H1 (cell line): ENCODE results near the gene TMEM178B. TPM values are rescaled to one million over a fixed set of nuclear protein-coding genes. Genes with fewer than 3 reads are reported as not detected.

Experiments used
- CTCF ChIA-PET: fragments of 300-600 bp; sonication (Branson Sonifier 250); formaldehyde crosslinking; loops from one replicate; lab custom pipeline; 2021; ENCODE audit not compliant: partially characterized antibody; lab: Charles Lee
- POLR2A ChIA-PET: fragments of 300-600 bp; sonication (Branson Sonifier 250); formaldehyde crosslinking; loops from one replicate; lab custom pipeline; 2021; ENCODE audit warnings: inconsistent platforms; ENCODE audit not compliant: partially characterized antibody; lab: Charles Lee
- DNase-seq, 2 experiments: peaks; one replicate each; pipeline versions ENCODE4 v3.0.0 to v3.0.0-alpha.2; 2010 to 2022; ENCODE audit warnings: low spot score in 2 of 2, low read depth in 1 of 2, mixed read lengths in 1 of 2
- FAIRE-seq: peaks from 2 replicates; lab custom pipeline; 2011; peaks lifted over from hg19 to GRCh38; lab: Jason Lieb, UNC
- H2AFZ ChIP-seq: 2 replicates; pipeline ENCODE4 v1.8.1; 2012; ENCODE audit warnings: low read length, inconsistent platforms
- H2AK5ac ChIP-seq: 2 replicates; pipeline ENCODE4 v1.6.1; 2013; ENCODE audit warnings: low read depth, low read length
- H2BK120ac ChIP-seq: replicated peaks from 2 replicates; pipeline ENCODE3; 2013; ENCODE audit warnings: low read depth, low read length, inconsistent platforms
- H2BK12ac ChIP-seq: 2 replicates; pipeline ENCODE4 v1.6.1; 2013; ENCODE audit warnings: low read depth, low read length
- H2BK15ac ChIP-seq: 2 replicates; pipeline ENCODE4 v1.6.1; 2013; ENCODE audit warnings: low read length
- H2BK20ac ChIP-seq: 2 replicates; pipeline ENCODE4 v1.6.1; 2013; ENCODE audit warnings: low read length
- H2BK5ac ChIP-seq: 2 replicates; pipeline ENCODE4 v1.6.1; 2013; ENCODE audit warnings: low read depth, low read length
- H3K14ac ChIP-seq: 2 replicates; pipeline ENCODE4 v1.6.1; 2013; ENCODE audit warnings: inconsistent platforms; ENCODE audit not compliant: insufficient read length
- H3K18ac ChIP-seq: 2 replicates; pipeline ENCODE4 v1.6.1; 2013; ENCODE audit warnings: low read length; ENCODE audit errors: extremely low read depth
- H3K23ac ChIP-seq: 2 replicates; pipeline ENCODE4 v1.6.1; 2013; ENCODE audit warnings: inconsistent platforms; ENCODE audit not compliant: insufficient read length
- H3K23me2 ChIP-seq: 2 replicates; pipeline ENCODE4 v1.6.1; 2013; ENCODE audit warnings: low read depth, low read length
- H3K27ac ChIP-seq: 2 replicates; pipeline ENCODE4 v1.6.1; 2011; ENCODE audit warnings: low read depth, low read length, inconsistent platforms
- H3K27me3 ChIP-seq, 4 experiments: replicated peaks in 1 of 4; 1 replicate in 1 of 4; 2 replicates in 3 of 4; pipeline versions ENCODE4 v1.6.1 to v1.8.1; 2011 to 2013; ENCODE audit warnings: low read length in 3 of 4, mild to moderate bottlenecking in 3 of 4, inconsistent platforms in 2 of 4, mixed read lengths in 2 of 4, moderate library complexity in 1 of 4; ENCODE audit not compliant: control insufficient read depth in 3 of 4, insufficient read depth in 3 of 4; ENCODE audit errors: extremely low read depth in 1 of 4
- H3K36me3 ChIP-seq, 4 experiments: 2 replicates each; pipeline versions ENCODE4 v1.6.1 to v1.8.1; 2011 to 2013; ENCODE audit warnings: mild to moderate bottlenecking in 4 of 4, low read length in 3 of 4, moderate library complexity in 2 of 4, control low read depth in 1 of 4, inconsistent platforms in 1 of 4; ENCODE audit not compliant: insufficient read depth in 4 of 4, control insufficient read depth in 2 of 4
- H3K4ac ChIP-seq: replicated peaks from 2 replicates; pipeline ENCODE3; 2013; ENCODE audit warnings: low read length, low read depth, mixed read lengths, inconsistent platforms; ENCODE audit not compliant: insufficient read length
- H3K4me1 ChIP-seq, 4 experiments: replicated peaks in 1 of 4; 1 replicate in 1 of 4; 2 replicates in 3 of 4; pipeline versions ENCODE4 v1.6.1 to v1.8.1; 2011 to 2013; ENCODE audit warnings: low read length in 3 of 4, inconsistent platforms in 2 of 4, mixed read lengths in 1 of 4; ENCODE audit not compliant: insufficient read depth in 4 of 4, control insufficient read depth in 3 of 4
- H3K4me2 ChIP-seq, 2 experiments: 2 replicates each; pipeline versions ENCODE4 v1.6.1 to v1.8.1; 2011 to 2013; ENCODE audit warnings: low read depth in 2 of 2, low read length in 2 of 2, control low read depth in 1 of 2, inconsistent platforms in 1 of 2, mild to moderate bottlenecking in 1 of 2; ENCODE audit not compliant: insufficient read depth in 1 of 2
- H3K4me3 ChIP-seq, 4 experiments: fragments of 200-600, 300-600 bp in 1 of 4; sonication (generic), shearing (Covaris generic), sonication (Bioruptor Twin) in 1 of 4; 2 replicates each; pipeline versions ENCODE4 v1.5.1 to v1.8.1; 2011 to 2016; ENCODE audit warnings: low read length in 4 of 4, low read depth in 3 of 4, control low read depth in 2 of 4, inconsistent platforms in 2 of 4, mild to moderate bottlenecking in 2 of 4, mixed read lengths in 1 of 4, moderate library complexity in 1 of 4; ENCODE audit not compliant: insufficient read depth in 2 of 4; ENCODE audit errors: extremely low read depth in 1 of 4
- H3K56ac ChIP-seq: replicated peaks from 2 replicates; pipeline ENCODE3; 2013; ENCODE audit warnings: low read depth, mild to moderate bottlenecking, mixed read lengths, low read length, inconsistent platforms; ENCODE audit not compliant: insufficient read length
- H3K79me1 ChIP-seq: 2 replicates; pipeline ENCODE4 v1.6.1; 2013; ENCODE audit warnings: low read depth, low read length, control low read depth
- H3K79me2 ChIP-seq, 2 experiments: 2 replicates each; pipeline versions ENCODE4 v1.6.1 to v1.8.1; 2012 to 2013; ENCODE audit warnings: low read length in 2 of 2, mild to moderate bottlenecking in 2 of 2, inconsistent platforms in 1 of 2; ENCODE audit not compliant: insufficient read depth in 2 of 2, control insufficient read depth in 1 of 2
- H3K9ac ChIP-seq, 4 experiments: replicated peaks in 1 of 4; 1 replicate in 1 of 4; 2 replicates in 3 of 4; pipeline versions ENCODE4 v1.6.1 to v1.8.1; 2011 to 2013; ENCODE audit warnings: low read depth in 3 of 4, low read length in 3 of 4, control low read depth in 2 of 4, mild to moderate bottlenecking in 2 of 4, moderate library complexity in 2 of 4, inconsistent platforms in 1 of 4; ENCODE audit errors: extremely low read depth in 1 of 4
- H3K9me3 ChIP-seq, 2 experiments: 2 replicates each; pipeline versions ENCODE4 v1.6.1 to v1.8.1; 2012 to 2013; ENCODE audit warnings: mild to moderate bottlenecking in 2 of 2, moderate library complexity in 2 of 2, control low read depth in 1 of 2, inconsistent platforms in 1 of 2, low read depth in 1 of 2, low read length in 1 of 2, mixed read lengths in 1 of 2; ENCODE audit not compliant: insufficient read depth in 2 of 2
- H4K20me1 ChIP-seq, 2 experiments: replicated peaks in 1 of 2; 2 replicates each; pipeline versions ENCODE3 to v1.8.1; 2011 to 2013; ENCODE audit warnings: inconsistent platforms in 2 of 2, low read length in 2 of 2, mild to moderate bottlenecking in 1 of 2; ENCODE audit not compliant: insufficient read depth in 2 of 2, control insufficient read depth in 1 of 2
- H4K5ac ChIP-seq: 2 replicates; pipeline ENCODE4 v1.6.1; 2013; ENCODE audit warnings: low read length, low read depth, mixed read lengths, inconsistent platforms; ENCODE audit not compliant: insufficient read length
- H4K8ac ChIP-seq: 2 replicates; pipeline ENCODE4 v1.8.0; 2013; ENCODE audit warnings: mild to moderate bottlenecking, moderate library complexity, low read length, inconsistent platforms; ENCODE audit not compliant: insufficient read depth; ENCODE audit errors: extremely low read depth
- H4K91ac ChIP-seq: replicated peaks from 2 replicates; pipeline ENCODE3; 2013; ENCODE audit warnings: low read length, mixed read lengths, inconsistent platforms; ENCODE audit not compliant: insufficient read length
- ATF2 ChIP-seq: IDR thresholded peaks from 2 replicates; pipeline ENCODE4 v1.6.1; 2012; ENCODE audit warnings: low read length, inconsistent platforms
- EGR1 ChIP-seq: IDR thresholded peaks from 2 replicates; pipeline ENCODE4 v1.6.1; 2011; ENCODE audit warnings: low read depth, low read length, borderline replicate concordance
- GABPA ChIP-seq: IDR thresholded peaks from 2 replicates; pipeline ENCODE4 v1.6.1; 2011; ENCODE audit warnings: mild to moderate bottlenecking, low read length, moderate library complexity, borderline replicate concordance; ENCODE audit not compliant: insufficient read depth
- KDM4A ChIP-seq: IDR thresholded peaks from one replicate; pipeline ENCODE4 v1.7.1; 2012; ENCODE audit warnings: low read depth, mild to moderate bottlenecking, moderate library complexity, low read length, inconsistent platforms; ENCODE audit not compliant: severe bottlenecking
- PHF8 ChIP-seq: fragments of 200-600 bp; sonication (generic); conservative IDR thresholded peaks from 2 replicates; pipeline ENCODE4 v1.7.1; 2012; ENCODE audit warnings: low read depth, mild to moderate bottlenecking, inconsistent platforms, low read length, moderate library complexity
- SIX5 ChIP-seq: IDR thresholded peaks from 2 replicates; pipeline ENCODE4 v1.6.1; 2011; ENCODE audit warnings: mild to moderate bottlenecking, low read depth, low read length
- SP2 ChIP-seq: IDR thresholded peaks from 2 replicates; pipeline ENCODE4 v1.6.1; 2012; ENCODE audit warnings: mild to moderate bottlenecking, low read length, inconsistent platforms
- WGBS, 2 experiments: shearing (Covaris generic) in 1 of 2; methylation state at CpG; one replicate each; pipeline versions ENCODE4 v1.1.6 to v1.1.7; 2013 to 2015; ENCODE audit warnings: low lambda C conversion rate in 2 of 2, mixed read lengths in 2 of 2, inconsistent platforms in 1 of 2, low coverage in 1 of 2, missing lambda C conversion rate in 1 of 2; ENCODE audit not compliant: insufficient replicate concordance in 2 of 2, insufficient coverage in 1 of 2, insufficient read length in 1 of 2; ENCODE audit errors: extremely low coverage in 1 of 2, missing lambda C conversion rate in 1 of 2; 5-methylcytosine and 5-hydroxymethylcytosine counted together
- polyA plus RNA-seq, 7 experiments: library from polyadenylated mRNA; depleted of rRNA in 3 of 7; stranded (reverse) in 5 of 7; unstranded in 2 of 7; fragments of >200 nt in 5 of 7; fragments of 200-250 nt in 2 of 7; gene quantifications; 1 replicate in 5 of 7; 2 replicates in 1 of 7; 4 replicates in 1 of 7; pipeline versions ENCODE4 v1.2.1 to v1.2.3, GENCODE V29; 2011 to 2013; ENCODE audit warnings: missing spikeins in 2 of 7, mixed read lengths in 2 of 7
- total RNA-seq: library from RNA; stranded (reverse); fragmentation: NEBNext Ultra II Directional; extraction: Animal tissue kit (Norgen Biotek cat#: 25700); gene quantifications from 2 replicates; pipeline ENCODE4 v1.2.1, GENCODE V29; 2021
- TF ChIP-seq, protein P1 (sequence below): IDR thresholded peaks from 2 replicates; pipeline ENCODE4 v1.6.1; 2012; ENCODE audit warnings: inconsistent platforms

The TMEM178B gene
- total and polyA plus RNA-seq, 2 of the 8 experiments (the other 6 are each of a cell fraction or from before 2014, with no cell fraction given), result 5.3 to 18.1 TPM

DNA sequence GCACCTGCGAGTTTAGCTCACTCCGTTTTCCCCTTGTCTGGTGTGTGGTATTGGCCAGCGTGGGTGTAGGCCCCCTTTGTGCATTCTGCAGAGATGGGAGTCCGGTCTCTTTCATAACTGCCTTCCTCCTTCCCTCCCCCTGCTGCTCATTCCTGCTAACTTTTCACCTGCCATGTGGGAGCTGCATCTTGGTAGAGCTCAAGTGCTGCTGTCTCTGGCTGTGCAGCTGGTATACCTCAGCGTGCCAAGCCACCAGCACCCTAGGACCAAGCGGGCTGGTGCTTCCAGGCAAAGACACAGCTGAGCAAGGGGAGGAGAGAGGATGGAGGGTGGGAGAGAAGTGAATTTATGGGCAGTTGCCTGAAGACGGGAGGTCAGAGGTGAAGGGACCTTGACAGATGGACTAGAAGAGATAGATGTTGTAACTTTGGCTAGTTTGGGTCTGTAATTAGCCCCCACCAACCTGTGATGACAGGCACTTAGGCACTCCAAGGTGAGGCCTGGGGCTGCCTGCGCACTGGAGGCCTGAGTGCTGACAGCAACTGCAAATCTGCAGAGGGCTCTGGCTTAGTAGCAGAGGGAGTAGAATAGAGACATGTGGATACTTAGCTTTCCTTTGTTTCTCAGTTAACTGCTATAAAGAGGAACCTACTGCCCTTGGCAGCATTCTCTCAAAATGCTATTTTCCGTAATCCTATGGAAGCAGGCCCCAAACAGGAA lies 328.6 kb downstream of the TMEM178B start:
- Histone ChIP-seq H3K4ac (no peak overlapping the region), H4K91ac (no peak overlapping the region), H3K23me2 (no peaks in the 10 kb centered on the region), H3K23ac (no peak overlapping the region), H4K5ac (no peak overlapping the region), H3K56ac (no peak overlapping the region), H3K4me1 (peaks cover 0 to 5% (median 0%) of the 10 kb centered on the region in 4 experiments; a peak in 1 of 7 replicates), H3K79me1 (no peaks in the 10 kb centered on the region; the same call in 1 of the 2 replicates), H2AFZ (no peak overlapping the region), H3K27ac (no peak overlapping the region), H3K18ac (no peak overlapping the region), H2AK5ac (no peak overlapping the region), H2BK12ac (no peak overlapping the region), H3K27me3 (no peaks in the 10 kb centered on the region; a peak in 1 of 7 replicates), H3K9me3 (no peaks in the 10 kb centered on the region), H4K8ac (no peak overlapping the region), H3K4me3 (no peak overlapping the region), H2BK15ac (peak overlapping the region; percentile 8; the same call in 1 of the 2 replicates), H2BK5ac (no peak overlapping the region), H4K20me1 (no peaks in the 10 kb centered on the region), H2BK120ac (no peak overlapping the region), H3K36me3 (no peaks in the 10 kb centered on the region), H3K14ac (no peak overlapping the region), H3K79me2 (no peaks in the 10 kb centered on the region), H2BK20ac (no peak overlapping the region), H3K9ac (no peak overlapping the region), H3K4me2 (no peak overlapping the region)
- FAIRE-seq, result no peak
- ChIA-PET POLR2A (no interaction called here), CTCF (interaction anchor here (0.6 to 1.1 kb wide), 4 partner anchors 50 to 137 kb away, joined by 3 to 4 read pairs (median 4); no protein-coding TSS in a partner anchor)
- DNase-seq, result no peak
- WGBS, 2 experiments, result 90% methylated on average over 9 of the region's 9 CpGs; no CpG with 5 or more reads in 1 of the 2 experiments
- TF ChIP-seq, protein P1, sequence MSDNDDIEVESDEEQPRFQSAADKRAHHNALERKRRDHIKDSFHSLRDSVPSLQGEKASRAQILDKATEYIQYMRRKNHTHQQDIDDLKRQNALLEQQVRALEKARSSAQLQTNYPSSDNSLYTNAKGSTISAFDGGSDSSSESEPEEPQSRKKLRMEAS, result no peak
- no peak for TF ChIP-seq SP2
- no peak for TF ChIP-seq EGR1
- no peak for TF ChIP-seq ATF2
- no peak for TF ChIP-seq KDM4A
- no peak for TF ChIP-seq SIX5
- TF ChIP-seq GABPA, result no peak
- no peak for TF ChIP-seq PHF8
